Measurements from ENCODE around the gene CPTP.

The CPTP gene

GRCh38 chr1:1324524-1325287, at the start of gene CPTP, which contains the start of gene INTS11:
Gene CPTP (plus strand): TSS chr1:1324802. CDS start chr1:1326911, 2,109 bp downstream.
Gene INTS11 (minus strand): TSS chr1:1324660. CDS start chr1:1324608, 52 bp downstream.
- peak within 1 kb of the TSS; percentile 84 for H3K4me3 ChIP-seq (ENCODE audit: low read length)
- no peaks in the 10 kb centered on the region for H3K27me3 ChIP-seq (ENCODE audit: insufficient read depth, low read length)
- H3K27ac ChIP-seq (ENCODE audit: low read length), result no peak within 1 kb of the TSS
- H3K9me3 ChIP-seq (ENCODE audit: insufficient read depth, low read depth, low read length), result no peaks in the 10 kb centered on the region
- peak within 1 kb of the TSS; percentile 83 for H3K9ac ChIP-seq (ENCODE audit: low read depth, low read length)
- no peaks in the 10 kb centered on the region; the same call in 1 of the 2 replicates for H3K4me1 ChIP-seq (ENCODE audit: insufficient read depth, low read length)
- peaks cover 10% of the 10 kb centered on the region for H3K36me3 ChIP-seq (ENCODE audit: insufficient read depth, low read depth, low read length)

- 0 out of 2 replicates have a peak overlapping the region, but pooled peaks have one; percentile 74 for H3K4me3 ChIP-seq (ENCODE audit: low read length)
- H3K9me3 ChIP-seq (ENCODE audit: insufficient read depth, low read depth, low read length), result no peaks in the 10 kb centered on the region
- peaks cover 3% of the 10 kb centered on the region; the same call in 1 of the 2 replicates for H3K4me1 ChIP-seq (ENCODE audit: insufficient read depth, low read length)
- 0 out of 2 replicates have a peak, but pooled peaks cover 7% of the 10 kb centered on the region for H3K36me3 ChIP-seq (ENCODE audit: insufficient read depth, low read depth, low read length)
- H3K27ac ChIP-seq (ENCODE audit: low read length), result no peak overlapping the region
- no peak overlapping the region for H3K9ac ChIP-seq (ENCODE audit: low read depth, low read length)
- peaks cover 7% of the 10 kb centered on the region for H3K27me3 ChIP-seq (ENCODE audit: insufficient read depth, low read length)
These were observed 49.6 kb upstream of the CPTP start for GRCh38 chr1:1274931-1275431.

GRCh38 chr1:1275836-1276235, 48.8 kb upstream of the CPTP start:
- Histone ChIP-seq H3K27me3 (ENCODE audit: insufficient read depth, low read length) (peaks cover 7% of the 10 kb centered on the region), H3K4me1 (ENCODE audit: insufficient read depth, low read length) (peaks cover 3% of the 10 kb centered on the region; the same call in 1 of the 2 replicates), H3K36me3 (ENCODE audit: insufficient read depth, low read depth, low read length) (0 out of 2 replicates have a peak, but pooled peaks cover 5% of the 10 kb centered on the region), H3K9me3 (ENCODE audit: insufficient read depth, low read depth, low read length) (no peaks in the 10 kb centered on the region), H3K9ac (ENCODE audit: low read depth, low read length) (no peak overlapping the region), H3K4me3 (ENCODE audit: low read length) (no peak overlapping the region), H3K27ac (ENCODE audit: low read length) (no peak overlapping the region)

- no peak overlapping the region for H3K4me3 ChIP-seq (ENCODE audit: low read length)
- H3K9me3 ChIP-seq (ENCODE audit: insufficient read depth, low read depth, low read length), result no peaks in the 10 kb centered on the region
- H3K4me1 ChIP-seq (ENCODE audit: insufficient read depth, low read length), result no peaks in the 10 kb centered on the region; the same call in 1 of the 2 replicates
- H3K27me3 ChIP-seq (ENCODE audit: insufficient read depth, low read length), result peaks cover 7% of the 10 kb centered on the region
- no peaks in the 10 kb centered on the region for H3K36me3 ChIP-seq (ENCODE audit: insufficient read depth, low read depth, low read length)
- no peak overlapping the region for H3K27ac ChIP-seq (ENCODE audit: low read length)
- no peak overlapping the region for H3K9ac ChIP-seq (ENCODE audit: low read depth, low read length)
These were observed 46.0 kb upstream of the CPTP start for GRCh38 chr1:1278620-1279019.

- Histone ChIP-seq H3K36me3 (ENCODE audit: insufficient read depth, low read depth, low read length) (no peaks in the 10 kb centered on the region), H3K4me1 (ENCODE audit: insufficient read depth, low read length) (no peaks in the 10 kb centered on the region; the same call in 1 of the 2 replicates), H3K9me3 (ENCODE audit: insufficient read depth, low read depth, low read length) (no peaks in the 10 kb centered on the region), H3K27ac (ENCODE audit: low read length) (no peak overlapping the region), H3K4me3 (ENCODE audit: low read length) (no peak overlapping the region), H3K27me3 (ENCODE audit: insufficient read depth, low read length) (peaks cover 7% of the 10 kb centered on the region), H3K9ac (ENCODE audit: low read depth, low read length) (no peak overlapping the region)
These were observed 45.6 kb upstream of the CPTP start for GRCh38 chr1:1279028-1279427.

- H3K4me1 ChIP-seq (ENCODE audit: insufficient read depth, low read length), result no peaks in the 10 kb centered on the region
- H3K27ac ChIP-seq (ENCODE audit: low read length), result no peak overlapping the region
- no peak overlapping the region for H3K4me3 ChIP-seq (ENCODE audit: low read length)
- H3K27me3 ChIP-seq (ENCODE audit: insufficient read depth, low read length), result no peaks in the 10 kb centered on the region
- no peak overlapping the region for H3K9ac ChIP-seq (ENCODE audit: low read depth, low read length)
- H3K9me3 ChIP-seq (ENCODE audit: insufficient read depth, low read depth, low read length), result no peaks in the 10 kb centered on the region
- no peaks in the 10 kb centered on the region for H3K36me3 ChIP-seq (ENCODE audit: insufficient read depth, low read depth, low read length)
These were observed 43.7 kb upstream of the CPTP start for GRCh38 chr1:1280782-1281481.

- no peak overlapping the region for H3K4me3 ChIP-seq (ENCODE audit: low read length)
- no peak overlapping the region for H3K9ac ChIP-seq (ENCODE audit: low read depth, low read length)
- no peaks in the 10 kb centered on the region for H3K9me3 ChIP-seq (ENCODE audit: insufficient read depth, low read depth, low read length)
- no peaks in the 10 kb centered on the region for H3K27me3 ChIP-seq (ENCODE audit: insufficient read depth, low read length)
- no peaks in the 10 kb centered on the region for H3K4me1 ChIP-seq (ENCODE audit: insufficient read depth, low read length)
- no peak overlapping the region for H3K27ac ChIP-seq (ENCODE audit: low read length)
- H3K36me3 ChIP-seq (ENCODE audit: insufficient read depth, low read depth, low read length), result no peaks in the 10 kb centered on the region
These were observed 42.9 kb upstream of the CPTP start for GRCh38 chr1:1281533-1282321.

- Histone ChIP-seq H3K27ac (ENCODE audit: low read length) (no peak overlapping the region), H3K36me3 (ENCODE audit: insufficient read depth, low read depth, low read length) (no peaks in the 10 kb centered on the region), H3K4me3 (ENCODE audit: low read length) (no peak overlapping the region), H3K4me1 (ENCODE audit: insufficient read depth, low read length) (no peaks in the 10 kb centered on the region), H3K9me3 (ENCODE audit: insufficient read depth, low read depth, low read length) (no peaks in the 10 kb centered on the region), H3K9ac (ENCODE audit: low read depth, low read length) (no peak overlapping the region), H3K27me3 (ENCODE audit: insufficient read depth, low read length) (no peaks in the 10 kb centered on the region)
These were observed 41.6 kb upstream of the CPTP start for GRCh38 chr1:1282998-1283397.

- Histone ChIP-seq H3K36me3 (ENCODE audit: insufficient read depth, low read depth, low read length) (no peaks in the 10 kb centered on the region), H3K27ac (ENCODE audit: low read length) (no peak overlapping the region), H3K9me3 (ENCODE audit: insufficient read depth, low read depth, low read length) (no peaks in the 10 kb centered on the region), H3K27me3 (ENCODE audit: insufficient read depth, low read length) (no peaks in the 10 kb centered on the region), H3K4me1 (ENCODE audit: insufficient read depth, low read length) (no peaks in the 10 kb centered on the region), H3K4me3 (ENCODE audit: low read length) (no peak overlapping the region), H3K9ac (ENCODE audit: low read depth, low read length) (no peak overlapping the region)
These were observed 40.8 kb upstream of the CPTP start for GRCh38 chr1:1283821-1284220.

GRCh38 chr1:1284221-1285101, 40.1 kb upstream of the CPTP start:
- no peaks in the 10 kb centered on the region for H3K4me1 ChIP-seq (ENCODE audit: insufficient read depth, low read length)

More at GRCh38 chr1:1284221-1285101, 40.1 kb upstream of the CPTP start:
- Histone ChIP-seq H3K9me3 (ENCODE audit: insufficient read depth, low read depth, low read length) (no peaks in the 10 kb centered on the region), H3K4me3 (ENCODE audit: low read length) (no peak overlapping the region), H3K27ac (ENCODE audit: low read length) (no peak overlapping the region), H3K27me3 (ENCODE audit: insufficient read depth, low read length) (no peaks in the 10 kb centered on the region), H3K9ac (ENCODE audit: low read depth, low read length) (no peak overlapping the region), H3K36me3 (ENCODE audit: insufficient read depth, low read depth, low read length) (no peaks in the 10 kb centered on the region)

Data from iPS-20b (cell line).